GM15510 (cell line): Measurements from ENCODE around the gene ARGFX.

Source experiments
- POLR2A ChIP-seq: IDR thresholded peaks from 3 replicates; pipeline ENCODE4 v1.6.1; 2011; ENCODE audit warnings: borderline replicate concordance; ENCODE audit not compliant: insufficient read length; ENCODE audit errors: extremely low read depth

Gene ARGFX

GRCh38 chr3:121584418-121584817 is 16.7 kb downstream of the ARGFX start:
- no peak for TF ChIP-seq POLR2A

- TF ChIP-seq POLR2A, result no peak
Measured at GRCh38 chr3:121592856-121593702, 25.3 kb downstream of the ARGFX start, which contains the start of gene FBXO40. Gene FBXO40 (plus strand): TSS chr3:121593379. CDS start chr3:121620576, 27,197 bp downstream.

DNA sequence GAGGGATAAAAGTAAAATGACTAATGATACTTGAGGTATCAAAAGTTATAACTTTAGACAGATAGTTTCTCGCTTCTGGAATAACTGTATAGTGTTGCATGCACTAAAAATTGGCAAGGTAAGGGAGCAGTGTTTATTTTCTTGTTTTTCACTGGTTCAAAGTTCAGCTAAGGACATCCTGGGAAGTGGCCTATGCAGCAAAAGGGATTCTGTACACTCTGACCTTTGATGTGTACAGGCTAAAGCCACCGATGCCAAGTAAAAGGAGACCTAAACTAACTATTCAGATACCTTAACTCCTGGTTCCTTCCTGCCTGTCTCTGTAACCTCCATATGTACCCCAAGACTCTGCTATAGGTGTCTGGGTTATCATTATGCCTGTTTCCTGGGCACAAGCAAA is 27.1 kb downstream of the ARGFX start:
- TF ChIP-seq POLR2A, result no peak

DNA sequence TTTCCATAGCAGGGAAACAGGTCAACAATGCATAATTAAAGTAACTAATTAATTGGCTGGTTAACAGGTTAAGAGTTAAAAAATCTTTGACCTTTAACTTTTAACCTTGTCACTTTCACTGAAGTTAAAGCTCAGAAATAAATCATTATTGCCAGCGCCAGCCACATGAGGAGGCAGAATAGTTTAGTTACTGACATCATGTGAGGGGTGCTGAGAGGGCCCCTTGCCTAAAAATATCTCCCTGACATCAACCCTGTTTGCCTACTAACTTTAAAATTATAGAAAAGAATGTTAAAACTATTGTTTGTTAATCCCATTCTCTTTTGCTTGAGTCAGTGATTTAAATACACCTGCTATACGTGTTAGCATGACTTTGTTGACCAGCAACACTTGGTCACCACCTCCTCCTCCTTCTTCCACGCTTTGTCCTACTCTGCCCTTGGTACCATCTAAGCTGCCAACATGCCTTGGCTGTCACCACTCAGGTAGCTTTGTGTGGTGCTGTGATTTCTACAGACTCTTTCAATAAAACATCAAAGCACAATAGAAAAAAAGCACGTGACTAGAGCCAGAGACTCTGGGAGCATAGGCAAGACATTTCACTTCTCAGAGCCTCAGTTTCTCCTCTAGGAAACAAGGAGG is 28.1 kb downstream of the ARGFX start:
- TF ChIP-seq POLR2A, result no peak

DNA sequence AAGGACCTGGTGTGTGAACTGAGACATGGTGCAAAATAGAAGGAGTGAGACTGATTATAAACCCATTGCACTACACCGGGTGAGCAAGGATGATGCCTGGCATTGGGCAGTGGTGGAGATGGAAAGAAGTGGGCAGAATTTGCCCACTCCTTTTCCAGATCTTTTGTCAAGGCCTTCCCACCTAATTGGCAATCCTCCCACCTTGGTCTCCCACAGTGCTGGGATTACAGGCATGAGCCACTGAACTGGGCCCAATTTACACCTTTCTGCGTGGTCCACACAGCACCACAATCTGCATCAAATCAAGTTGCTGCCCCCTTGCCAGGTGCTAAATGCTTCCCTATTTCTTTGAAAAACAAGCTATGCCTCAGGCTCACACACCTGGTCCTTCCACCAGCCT is 30.8 kb downstream of the ARGFX start:
- no peak for TF ChIP-seq POLR2A

- TF ChIP-seq POLR2A, result no peak
Measured at GRCh38 chr3:121601212-121601812, 33.6 kb downstream of the ARGFX start.

DNA sequence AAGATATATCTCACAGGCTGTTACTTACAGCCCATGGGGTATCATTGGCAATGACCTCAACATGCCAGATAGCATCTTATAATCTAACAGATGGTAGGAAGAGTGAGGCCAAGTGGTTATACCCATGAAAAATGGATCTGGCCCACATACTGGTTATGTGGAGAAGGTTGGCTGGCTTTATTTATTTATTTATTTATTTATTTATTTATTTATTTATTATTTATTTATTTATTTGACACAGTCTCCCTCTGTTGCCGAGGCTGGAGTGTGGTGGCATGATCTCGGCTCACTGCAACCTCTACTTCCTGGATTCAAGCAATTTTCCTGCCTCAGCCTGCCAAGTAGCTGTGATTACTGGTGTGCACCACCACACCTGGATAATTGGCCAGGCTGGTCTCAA is 37.0 kb downstream of the ARGFX start:
- no peak for TF ChIP-seq POLR2A

GRCh38 chr3:121606106-121606505 is 38.4 kb downstream of the ARGFX start:
- TF ChIP-seq POLR2A, result no peak
